Cardiac fibroblast (primary cell): Measurements from ENCODE around the gene PRSS12.

Source experiments
- DNase-seq, 2 donors: peaks; one replicate each; pipeline versions ENCODE4 v3.0.0 to v3.0.0-alpha.2; 2010; ENCODE audit warnings: low read depth in 2 of 2
- H3K4me3 ChIP-seq, 2 donors: replicated peaks in 1 of 2; 1 replicate in 1 of 2; 2 replicates in 1 of 2; pipeline ENCODE4 v1.5.1; 2011; ENCODE audit warnings: low read depth in 2 of 2, low read length in 2 of 2, mild to moderate bottlenecking in 2 of 2, moderate library complexity in 1 of 2
- TF ChIP-seq, protein P1 (sequence below): IDR thresholded peaks from one replicate; pipeline ENCODE4 v1.5.1; 2011; ENCODE audit warnings: low read depth, mild to moderate bottlenecking, low read length, inconsistent platforms

The PRSS12 gene

DNA sequence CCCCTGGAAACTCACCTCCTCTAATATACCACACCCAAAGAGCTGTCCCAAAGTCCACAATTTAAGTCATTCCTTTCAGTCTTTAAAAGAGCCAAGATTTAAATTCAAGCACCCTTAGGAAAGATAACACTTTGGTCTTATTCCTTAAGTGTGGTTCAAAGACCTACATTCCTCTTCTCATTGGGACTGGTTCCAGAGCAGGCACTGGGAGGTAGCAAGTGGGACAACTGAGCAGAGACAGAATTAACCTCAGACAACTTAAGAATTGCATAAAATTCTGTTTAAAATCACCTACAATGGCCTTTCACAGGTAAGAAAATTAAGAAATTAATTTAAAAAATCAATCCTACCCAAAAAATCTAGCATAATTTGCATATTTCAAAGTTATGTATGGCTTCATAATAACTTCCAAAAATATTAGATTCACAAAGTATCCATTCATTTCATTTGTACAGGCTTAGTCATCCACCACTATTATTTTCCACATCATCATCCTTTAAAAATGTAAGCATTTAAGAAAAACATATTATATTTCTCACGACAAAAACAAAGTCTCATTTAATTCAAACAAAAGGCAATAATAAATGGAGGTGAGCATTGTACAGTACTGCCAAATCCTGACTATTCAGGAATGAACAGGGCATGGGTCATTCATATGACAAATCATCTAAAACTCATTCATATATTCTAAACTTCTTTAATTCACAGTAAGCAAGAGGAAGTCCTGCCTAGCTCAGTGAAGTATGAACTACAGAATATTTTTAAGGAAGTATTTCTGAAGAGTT, 13.6 kb downstream of the PRSS12 start:
- TF ChIP-seq, protein P1, sequence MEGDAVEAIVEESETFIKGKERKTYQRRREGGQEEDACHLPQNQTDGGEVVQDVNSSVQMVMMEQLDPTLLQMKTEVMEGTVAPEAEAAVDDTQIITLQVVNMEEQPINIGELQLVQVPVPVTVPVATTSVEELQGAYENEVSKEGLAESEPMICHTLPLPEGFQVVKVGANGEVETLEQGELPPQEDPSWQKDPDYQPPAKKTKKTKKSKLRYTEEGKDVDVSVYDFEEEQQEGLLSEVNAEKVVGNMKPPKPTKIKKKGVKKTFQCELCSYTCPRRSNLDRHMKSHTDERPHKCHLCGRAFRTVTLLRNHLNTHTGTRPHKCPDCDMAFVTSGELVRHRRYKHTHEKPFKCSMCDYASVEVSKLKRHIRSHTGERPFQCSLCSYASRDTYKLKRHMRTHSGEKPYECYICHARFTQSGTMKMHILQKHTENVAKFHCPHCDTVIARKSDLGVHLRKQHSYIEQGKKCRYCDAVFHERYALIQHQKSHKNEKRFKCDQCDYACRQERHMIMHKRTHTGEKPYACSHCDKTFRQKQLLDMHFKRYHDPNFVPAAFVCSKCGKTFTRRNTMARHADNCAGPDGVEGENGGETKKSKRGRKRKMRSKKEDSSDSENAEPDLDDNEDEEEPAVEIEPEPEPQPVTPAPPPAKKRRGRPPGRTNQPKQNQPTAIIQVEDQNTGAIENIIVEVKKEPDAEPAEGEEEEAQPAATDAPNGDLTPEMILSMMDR = no peak
- H3K4me3 ChIP-seq = no peak overlapping the region
- DNase-seq = peak in 1 of 2 donors; percentile 89

DNA sequence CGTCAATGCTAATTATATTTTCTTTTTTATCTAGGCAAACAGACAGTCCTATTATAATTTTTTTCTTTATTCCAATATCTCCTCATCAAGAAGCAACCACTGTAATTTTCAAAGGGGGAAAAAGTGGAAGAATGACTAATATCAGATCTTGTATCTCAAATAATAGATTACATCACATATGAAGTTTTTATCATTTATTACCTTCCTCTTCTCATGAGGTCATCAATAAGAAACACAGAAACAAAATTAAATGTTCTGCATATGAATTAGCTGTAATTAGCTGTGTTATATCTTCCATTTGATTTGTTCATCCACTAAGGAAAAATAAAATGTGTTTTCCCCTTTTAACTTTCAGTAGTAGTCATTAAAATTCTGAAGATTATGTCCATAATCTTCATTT, 14.3 kb downstream of the PRSS12 start:
- peak in 1 of 2 donors; percentile 18 for DNase-seq
- TF ChIP-seq, protein P1 = no peak
- H3K4me3 ChIP-seq = no peak overlapping the region

DNA sequence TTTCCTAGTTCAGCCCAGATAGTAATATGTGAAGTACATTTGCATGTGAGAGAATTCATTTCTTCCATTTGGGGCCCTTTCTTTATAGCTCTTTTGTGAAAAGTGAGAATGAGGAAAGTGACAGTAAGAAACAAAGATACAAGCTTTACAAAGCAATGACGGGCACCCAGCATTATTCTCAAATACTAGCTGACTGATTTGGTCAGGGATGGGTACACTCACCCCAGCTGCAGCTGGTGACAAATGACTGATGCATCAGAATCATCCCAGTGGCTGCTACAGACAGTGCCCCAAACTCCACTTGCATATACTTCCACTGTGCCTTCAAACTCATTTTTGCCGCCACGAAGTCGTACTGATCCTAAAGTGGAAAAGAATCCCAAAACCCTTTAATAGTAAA, 14.8 kb downstream of the PRSS12 start:
- TF ChIP-seq, protein P1 = no peak

DNA sequence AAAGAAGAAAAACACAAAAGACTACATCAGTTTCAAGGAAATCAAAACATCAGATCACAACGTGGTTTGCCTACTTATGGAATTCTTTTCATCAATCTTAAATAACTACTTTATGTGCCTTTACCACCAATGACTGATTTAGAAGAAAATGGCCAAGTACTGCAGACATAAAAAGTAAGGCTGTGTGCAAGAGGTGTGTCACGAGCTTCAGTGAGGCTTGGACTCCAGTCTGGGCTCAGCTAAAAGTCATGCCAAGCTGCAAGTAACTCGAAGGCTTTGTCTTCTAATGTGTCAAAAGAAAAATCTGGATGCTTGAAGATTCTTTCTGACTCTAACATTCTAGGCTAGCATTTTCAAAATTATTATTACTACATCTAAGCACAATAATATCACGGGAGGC, 17.0 kb downstream of the PRSS12 start:
- TF ChIP-seq, protein P1 = no peak
- H3K4me3 ChIP-seq = no peak overlapping the region
- DNase-seq = no peak

More for the DNA sequence above, 14.8 kb downstream of the PRSS12 start:
- peak in 1 of 2 donors; percentile 56 for DNase-seq
- H3K4me3 ChIP-seq = no peak overlapping the region

DNA sequence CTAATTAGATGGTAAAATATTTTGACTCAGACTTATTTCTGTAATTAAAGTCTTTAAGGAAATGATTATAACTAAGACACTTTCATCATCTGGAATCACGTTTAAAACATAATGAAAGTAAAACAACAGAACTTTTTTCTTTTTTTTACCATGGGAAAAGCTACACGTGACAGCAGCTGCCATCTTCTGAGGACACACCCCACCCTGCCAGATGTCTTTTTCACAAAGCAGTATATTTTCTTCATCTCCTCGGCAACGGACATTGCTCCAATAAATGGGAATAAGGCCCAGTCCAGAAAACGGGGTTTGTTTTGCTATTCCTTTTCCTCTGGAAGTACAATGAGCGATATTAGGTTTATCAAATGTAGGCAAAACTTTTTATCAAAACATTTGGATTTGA, 17.5 kb downstream of the PRSS12 start:
- TF ChIP-seq, protein P1 = no peak

DNA sequence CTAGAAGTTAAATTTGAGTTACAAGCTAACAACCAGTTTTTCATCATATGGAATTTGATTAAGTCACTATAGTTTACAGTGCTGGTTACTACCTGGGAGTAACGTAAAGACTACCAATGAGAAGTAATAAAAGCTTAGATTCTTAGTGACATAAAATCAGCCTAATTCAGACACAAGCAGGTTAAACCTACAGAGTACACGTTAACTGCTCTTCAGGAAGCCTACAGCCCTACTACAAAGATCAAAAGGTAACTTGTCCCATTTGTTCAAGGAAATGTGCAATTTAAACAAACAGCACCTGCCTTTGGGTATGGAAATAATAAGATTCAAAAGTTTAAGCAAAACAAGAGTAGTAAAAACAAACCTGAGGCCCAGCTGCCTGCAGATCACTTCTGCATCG, 21.5 kb downstream of the PRSS12 start:
- TF ChIP-seq, protein P1 = no peak
- H3K4me3 ChIP-seq = no peak overlapping the region
- DNase-seq = no peak

More for the DNA sequence above, 17.5 kb downstream of the PRSS12 start:
- no peak overlapping the region for H3K4me3 ChIP-seq
- DNase-seq = peak in 1 of 2 donors; percentile 36
